ENCODE data around the gene EFNA5.

Gene EFNA5

GRCh38 chr5:107424491-107424890 is 246.2 kb downstream of the EFNA5 start:
- Histone ChIP-seq H3K27ac (ENCODE audit: low read length) (no peak overlapping the region), H3K9ac (ENCODE audit: low read depth, low read length) (no peak overlapping the region), H3K4me1 (ENCODE audit: insufficient read depth, low read length) (no peaks in the 10 kb centered on the region), H3K4me3 (ENCODE audit: low read length) (no peak overlapping the region), H3K36me3 (ENCODE audit: insufficient read depth, low read depth, low read length) (no peaks in the 10 kb centered on the region; the same call in 1 of the 2 replicates), H3K27me3 (ENCODE audit: insufficient read depth, low read length) (no peaks in the 10 kb centered on the region), H3K9me3 (ENCODE audit: insufficient read depth, low read depth, low read length) (no peaks in the 10 kb centered on the region)

DNA sequence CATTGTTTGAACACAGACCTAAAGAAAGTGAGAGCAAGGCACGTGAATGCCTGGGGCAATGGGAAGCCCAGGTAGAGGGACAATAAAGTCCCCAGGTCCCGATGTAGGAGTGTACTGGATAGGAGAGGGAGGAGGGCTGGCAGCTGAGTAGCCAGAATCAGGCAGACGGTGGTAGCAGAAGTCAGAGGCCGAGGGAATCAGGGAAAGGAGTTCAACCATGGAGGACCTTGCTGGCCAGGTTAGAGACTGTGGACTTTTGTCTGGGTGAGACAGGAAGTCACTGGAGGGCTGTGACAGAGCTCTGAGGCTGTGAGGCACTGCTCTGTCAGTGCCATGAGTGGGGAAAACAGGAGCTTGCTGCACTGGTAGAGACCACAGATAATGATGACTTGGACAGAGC is 248.2 kb downstream of the EFNA5 start:
- Histone ChIP-seq H3K36me3 (ENCODE audit: insufficient read depth, low read depth, low read length) (no peaks in the 10 kb centered on the region; the same call in 1 of the 2 replicates), H3K4me3 (ENCODE audit: low read length) (no peak overlapping the region), H3K27me3 (ENCODE audit: insufficient read depth, low read length) (no peaks in the 10 kb centered on the region)

DNA sequence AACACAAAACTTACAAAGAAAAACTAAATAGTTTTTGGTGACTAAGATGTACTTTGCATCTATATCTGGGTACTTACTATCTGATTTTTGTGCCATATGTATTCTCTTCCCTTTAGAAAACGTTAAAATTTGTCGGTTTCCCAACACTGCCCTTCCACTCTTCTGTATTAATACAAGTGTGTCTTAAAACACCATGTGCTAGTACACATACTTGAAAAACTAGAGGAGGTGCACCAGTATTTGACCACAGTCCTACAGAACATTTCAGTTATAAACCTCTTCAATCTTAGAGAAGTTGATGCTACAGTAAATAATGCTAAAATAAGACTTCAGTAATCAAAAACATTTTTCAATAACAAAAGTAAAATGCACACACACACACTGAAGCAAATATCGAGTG is 251.2 kb downstream of the EFNA5 start:
- Histone ChIP-seq H3K4me1 (ENCODE audit: insufficient read depth, low read length) (peaks cover 10% of the 10 kb centered on the region; the same call in 1 of the 2 replicates), H3K9ac (ENCODE audit: low read depth, low read length) (no peak overlapping the region), H3K27me3 (ENCODE audit: insufficient read depth, low read length) (no peaks in the 10 kb centered on the region), H3K4me3 (ENCODE audit: low read length) (no peak overlapping the region), H3K9me3 (ENCODE audit: insufficient read depth, low read depth, low read length) (no peaks in the 10 kb centered on the region), H3K36me3 (ENCODE audit: insufficient read depth, low read depth, low read length) (no peaks in the 10 kb centered on the region), H3K27ac (ENCODE audit: low read length) (no peak overlapping the region)

More for the DNA sequence above, 248.2 kb downstream of the EFNA5 start:
- H3K4me1 ChIP-seq (ENCODE audit: insufficient read depth, low read length): no peaks in the 10 kb centered on the region
- H3K9me3 ChIP-seq (ENCODE audit: insufficient read depth, low read depth, low read length): no peaks in the 10 kb centered on the region
- H3K9ac ChIP-seq (ENCODE audit: low read depth, low read length): no peak overlapping the region
- H3K27ac ChIP-seq (ENCODE audit: low read length): no peak overlapping the region

- Histone ChIP-seq H3K27me3 (ENCODE audit: insufficient read depth, low read length) (no peaks in the 10 kb centered on the region), H3K36me3 (ENCODE audit: insufficient read depth, low read depth, low read length) (no peaks in the 10 kb centered on the region), H3K27ac (ENCODE audit: low read length) (no peak overlapping the region), H3K4me1 (ENCODE audit: insufficient read depth, low read length) (peaks cover 10% of the 10 kb centered on the region; the same call in 1 of the 2 replicates), H3K9me3 (ENCODE audit: insufficient read depth, low read depth, low read length) (no peaks in the 10 kb centered on the region), H3K9ac (ENCODE audit: low read depth, low read length) (no peak overlapping the region), H3K4me3 (ENCODE audit: low read length) (no peak overlapping the region)
These were observed 251.8 kb downstream of the EFNA5 start for GRCh38 chr5:107418902-107419301.

GRCh38 chr5:107418071-107418470 is 252.7 kb downstream of the EFNA5 start:
- H3K4me1 ChIP-seq (ENCODE audit: insufficient read depth, low read length): peaks cover 10% of the 10 kb centered on the region; the same call in 1 of the 2 replicates
- H3K9me3 ChIP-seq (ENCODE audit: insufficient read depth, low read depth, low read length): no peaks in the 10 kb centered on the region
- no peak overlapping the region for H3K9ac ChIP-seq (ENCODE audit: low read depth, low read length)
- no peaks in the 10 kb centered on the region for H3K27me3 ChIP-seq (ENCODE audit: insufficient read depth, low read length)
- H3K36me3 ChIP-seq (ENCODE audit: insufficient read depth, low read depth, low read length): no peaks in the 10 kb centered on the region
- no peak overlapping the region for H3K27ac ChIP-seq (ENCODE audit: low read length)
- no peak overlapping the region for H3K4me3 ChIP-seq (ENCODE audit: low read length)

GRCh38 chr5:107415762-107416161 is 255.0 kb downstream of the EFNA5 start:
- Histone ChIP-seq H3K27me3 (ENCODE audit: insufficient read depth, low read length) (no peaks in the 10 kb centered on the region), H3K4me1 (ENCODE audit: insufficient read depth, low read length) (peaks cover 10% of the 10 kb centered on the region; the same call in 1 of the 2 replicates), H3K4me3 (ENCODE audit: low read length) (no peak overlapping the region), H3K36me3 (ENCODE audit: insufficient read depth, low read depth, low read length) (no peaks in the 10 kb centered on the region), H3K9ac (ENCODE audit: low read depth, low read length) (no peak overlapping the region), H3K9me3 (ENCODE audit: insufficient read depth, low read depth, low read length) (no peaks in the 10 kb centered on the region), H3K27ac (ENCODE audit: low read length) (no peak overlapping the region)

- H3K4me3 ChIP-seq (ENCODE audit: low read length): no peak overlapping the region
- no peak overlapping the region for H3K27ac ChIP-seq (ENCODE audit: low read length)
- H3K4me1 ChIP-seq (ENCODE audit: insufficient read depth, low read length): peaks cover 10% of the 10 kb centered on the region; the same call in 1 of the 2 replicates
- H3K36me3 ChIP-seq (ENCODE audit: insufficient read depth, low read depth, low read length): no peaks in the 10 kb centered on the region
- H3K9me3 ChIP-seq (ENCODE audit: insufficient read depth, low read depth, low read length): no peaks in the 10 kb centered on the region
- no peaks in the 10 kb centered on the region for H3K27me3 ChIP-seq (ENCODE audit: insufficient read depth, low read length)
- no peak overlapping the region for H3K9ac ChIP-seq (ENCODE audit: low read depth, low read length)
These were observed 255.9 kb downstream of the EFNA5 start for GRCh38 chr5:107414802-107415201.

DNA sequence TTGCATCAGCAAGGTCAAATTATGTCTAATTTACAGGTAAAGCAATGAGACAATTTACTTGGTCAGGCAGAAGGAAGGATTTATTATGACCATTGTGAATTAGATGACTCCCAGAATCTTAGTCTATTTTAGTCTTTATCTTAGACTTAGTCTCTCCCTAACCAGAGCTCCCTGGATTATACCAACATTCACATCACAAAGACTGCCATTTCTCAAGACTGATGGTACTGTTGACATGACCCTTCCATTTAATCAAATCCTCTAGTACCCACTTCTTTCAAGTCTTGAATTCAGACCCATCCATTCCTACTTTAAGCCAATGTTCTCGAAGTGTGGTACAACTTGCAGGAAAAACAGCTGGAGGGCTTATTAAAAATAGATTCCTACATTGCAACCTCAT is 257.0 kb downstream of the EFNA5 start:
- no peak overlapping the region for H3K9ac ChIP-seq (ENCODE audit: low read depth, low read length)
- H3K9me3 ChIP-seq (ENCODE audit: insufficient read depth, low read depth, low read length): no peaks in the 10 kb centered on the region
- H3K4me1 ChIP-seq (ENCODE audit: insufficient read depth, low read length): peaks cover 10% of the 10 kb centered on the region; the same call in 1 of the 2 replicates
- H3K4me3 ChIP-seq (ENCODE audit: low read length): no peak overlapping the region
- no peak overlapping the region for H3K27ac ChIP-seq (ENCODE audit: low read length)
- no peaks in the 10 kb centered on the region for H3K36me3 ChIP-seq (ENCODE audit: insufficient read depth, low read depth, low read length)
- H3K27me3 ChIP-seq (ENCODE audit: insufficient read depth, low read length): no peaks in the 10 kb centered on the region

- H3K27ac ChIP-seq (ENCODE audit: low read length): no peak overlapping the region
- H3K36me3 ChIP-seq (ENCODE audit: insufficient read depth, low read depth, low read length): no peaks in the 10 kb centered on the region
- H3K27me3 ChIP-seq (ENCODE audit: insufficient read depth, low read length): no peaks in the 10 kb centered on the region; the same call in 1 of the 2 replicates
- H3K9me3 ChIP-seq (ENCODE audit: insufficient read depth, low read depth, low read length): no peaks in the 10 kb centered on the region
- H3K9ac ChIP-seq (ENCODE audit: low read depth, low read length): no peak overlapping the region
- peaks cover 13% of the 10 kb centered on the region; the same call in 1 of the 2 replicates for H3K4me1 ChIP-seq (ENCODE audit: insufficient read depth, low read length)
- H3K4me3 ChIP-seq (ENCODE audit: low read length): no peak overlapping the region
These were observed 262.2 kb downstream of the EFNA5 start for GRCh38 chr5:107408564-107408963.

DNA sequence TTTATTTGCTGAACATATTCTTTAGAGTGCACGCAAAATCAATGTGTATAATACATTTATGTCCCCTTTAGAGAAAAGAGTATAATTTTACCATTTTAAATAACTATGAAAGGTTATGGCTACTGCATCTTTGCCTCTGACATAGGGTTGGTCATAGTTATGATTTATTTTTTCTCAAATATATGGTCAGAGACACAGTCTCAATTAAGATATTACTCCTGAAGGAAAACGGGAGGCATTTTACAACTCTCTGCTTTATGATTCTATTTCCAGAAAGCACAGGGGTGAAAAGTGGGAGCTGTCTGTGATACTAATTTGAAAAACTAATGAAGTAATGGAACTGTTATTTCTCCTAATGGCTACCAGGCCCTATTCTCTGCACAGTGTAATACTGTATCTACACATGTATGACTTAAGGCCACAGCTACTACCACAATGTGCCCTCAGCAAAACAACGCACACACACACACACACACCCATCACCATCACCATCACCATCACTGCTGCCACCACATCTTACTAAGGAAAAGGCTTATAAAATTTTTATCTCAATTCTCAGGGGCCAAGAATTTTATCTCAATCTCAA is 262.9 kb downstream of the EFNA5 start:
- Histone ChIP-seq H3K9ac (ENCODE audit: low read depth, low read length) (no peak overlapping the region), H3K4me3 (ENCODE audit: low read length) (no peak overlapping the region), H3K27me3 (ENCODE audit: insufficient read depth, low read length) (peaks cover 4% of the 10 kb centered on the region; the same call in 1 of the 2 replicates), H3K4me1 (ENCODE audit: insufficient read depth, low read length) (peaks cover 21% of the 10 kb centered on the region), H3K27ac (ENCODE audit: low read length) (no peak overlapping the region), H3K9me3 (ENCODE audit: insufficient read depth, low read depth, low read length) (no peaks in the 10 kb centered on the region), H3K36me3 (ENCODE audit: insufficient read depth, low read depth, low read length) (no peaks in the 10 kb centered on the region)

- H3K27ac ChIP-seq (ENCODE audit: low read length): no peak overlapping the region
- H3K9me3 ChIP-seq (ENCODE audit: insufficient read depth, low read depth, low read length): no peaks in the 10 kb centered on the region
These were observed 266.0 kb downstream of the EFNA5 start for GRCh38 chr5:107404595-107405374.

More at GRCh38 chr5:107404595-107405374, 266.0 kb downstream of the EFNA5 start:
- H3K4me3 ChIP-seq (ENCODE audit: low read length): no peak overlapping the region
- H3K4me1 ChIP-seq (ENCODE audit: insufficient read depth, low read length): peaks cover 43% of the 10 kb centered on the region
- peaks cover 10% of the 10 kb centered on the region; the same call in 1 of the 2 replicates for H3K27me3 ChIP-seq (ENCODE audit: insufficient read depth, low read length)
- H3K36me3 ChIP-seq (ENCODE audit: insufficient read depth, low read depth, low read length): no peaks in the 10 kb centered on the region
- no peak overlapping the region for H3K9ac ChIP-seq (ENCODE audit: low read depth, low read length)

All from iPS-20b (cell line).